Panc1 (cell line): Measurements from ENCODE around the gene FER1L5.

Experiments used
- CTCF ChIP-seq: fragments of 450-650 bp; IDR thresholded peaks from 2 replicates; pipeline ENCODE4 v1.5.1; 2017; ENCODE audit warnings: mild to moderate bottlenecking
- POLR2AphosphoS5 ChIP-seq: IDR thresholded peaks from 2 replicates; pipeline ENCODE4 v1.6.1; 2012; ENCODE audit warnings: mild to moderate bottlenecking, low read depth, low read length, moderate library complexity
- REST ChIP-seq, 2 experiments: IDR thresholded peaks; 2 replicates each; pipeline ENCODE4 v1.6.1; 2011 to 2012; ENCODE audit warnings: low read depth in 2 of 2, control low read depth in 1 of 2, low read length in 1 of 2, mild to moderate bottlenecking in 1 of 2, moderate library complexity in 1 of 2; ENCODE audit not compliant: insufficient read depth in 1 of 2

- TF ChIP-seq CTCF (no peak), POLR2AphosphoS5 (no peak), REST (IDR thresholded peaks at IDR 0.05; ENCODE audit: insufficient read depth in 1 of 2, low read depth in 2 of 2, low read length in 1 of 2) (no peak)
These were observed 16.0 kb upstream of the FER1L5 start for GRCh38 chr2:96626553-96626942.
